NOMO-1 treated with DMSO at 0.1 percent for 48 hours (cell line): ENCODE results near the gene TSPAN7.

Source experiments
- DNase-seq: peaks from one replicate; lab custom pipeline; 2025; ENCODE audit not compliant: unreplicated experiment; lab: John Stamatoyannopoulos, UW

The TSPAN7 gene

GRCh38 chrX:38643903-38644302 lies 82.6 kb downstream of the TSPAN7 start:
- DNase-seq: no peak

GRCh38 chrX:38646129-38646528 lies 84.8 kb downstream of the TSPAN7 start:
- DNase-seq: no peak

GRCh38 chrX:38649221-38649620 lies 87.9 kb downstream of the TSPAN7 start:
- no peak for DNase-seq

- no peak for DNase-seq
These were observed 88.6 kb downstream of the TSPAN7 start for GRCh38 chrX:38649674-38650647.

GRCh38 chrX:38651625-38652601 lies 90.6 kb downstream of the TSPAN7 start:
- DNase-seq: no peak

- DNase-seq: no peak
These were observed 91.6 kb downstream of the TSPAN7 start for GRCh38 chrX:38652934-38653442.

- DNase-seq: no peak
These were observed 93.0 kb downstream of the TSPAN7 start for GRCh38 chrX:38654302-38654701.

- no peak for DNase-seq
These were observed 95.1 kb downstream of the TSPAN7 start for GRCh38 chrX:38656350-38656915.

GRCh38 chrX:38657562-38657961 lies 96.2 kb downstream of the TSPAN7 start:
- DNase-seq: no peak

GRCh38 chrX:38660395-38661102 lies 99.2 kb downstream of the TSPAN7 start:
- no peak for DNase-seq

- DNase-seq: no peak
These were observed 99.7 kb downstream of the TSPAN7 start for GRCh38 chrX:38661103-38661441.

GRCh38 chrX:38661561-38661960 lies 100.2 kb downstream of the TSPAN7 start:
- DNase-seq: no peak

- DNase-seq: peak; percentile 13
These were observed 101.3 kb downstream of the TSPAN7 start for GRCh38 chrX:38662640-38663039.

- no peak for DNase-seq
These were observed 102.9 kb downstream of the TSPAN7 start for GRCh38 chrX:38664285-38664684.

GRCh38 chrX:38666909-38667308 lies 105.6 kb downstream of the TSPAN7 start:
- no peak for DNase-seq

GRCh38 chrX:38668771-38669170 lies 107.4 kb downstream of the TSPAN7 start:
- no peak for DNase-seq

GRCh38 chrX:38669428-38669827 lies 108.1 kb downstream of the TSPAN7 start:
- peak; percentile 57 for DNase-seq

GRCh38 chrX:38672646-38673045 lies 111.3 kb downstream of the TSPAN7 start:
- no peak for DNase-seq

GRCh38 chrX:38675856-38676255 lies 114.5 kb downstream of the TSPAN7 start:
- DNase-seq: no peak

GRCh38 chrX:38678183-38678582 lies 116.8 kb downstream of the TSPAN7 start:
- no peak for DNase-seq
